ENCODE measurements around the gene DMWD. TPM values are rescaled to one million over a fixed set of nuclear protein-coding genes. Genes with fewer than 3 reads are reported as not detected.

DMWD gene
- total and polyA plus RNA-seq, 2 of the 4 experiments (the other 2 are of a cell fraction) = 9.7 to 28.5 TPM

- Histone ChIP-seq H2AFZ (replicated peaks; ENCODE audit: low read length, poor library complexity) (no peak overlapping the region), H3K9me3 (ENCODE audit: control insufficient read depth, insufficient read depth, low read length) (no peaks in the 10 kb centered on the region), H2BK15ac (ENCODE audit: low read depth, low read length) (no peak overlapping the region), H3K18ac (ENCODE audit: low read depth, low read length) (no peak overlapping the region), H4K8ac (ENCODE audit: low read depth in 2 of 2, low read length in 2 of 2) (no peak overlapping the region), H3K36me3 (ENCODE audit: control insufficient read depth, insufficient read depth, low read length) (peaks cover 63% of the 10 kb centered on the region), H3K4me3 (ENCODE audit: insufficient read depth, low read depth, low read length) (no peak overlapping the region), H2BK20ac (ENCODE audit: low read depth, low read length) (no peak overlapping the region), H3K23ac (ENCODE audit: low read depth, low read length) (no peak overlapping the region), H3K9ac (ENCODE audit: low read depth, low read length) (no peak overlapping the region), H2AK9ac (replicated peaks; ENCODE audit: low read depth, low read length, poor library complexity) (no peak overlapping the region), H2AK5ac (ENCODE audit: low read depth, low read length) (no peak overlapping the region), H4K91ac (ENCODE audit: insufficient read depth, low read depth, low read length) (no peak overlapping the region), H3K27me3 (ENCODE audit: control insufficient read depth, insufficient read depth, low read length) (no peaks in the 10 kb centered on the region), H2BK5ac (ENCODE audit: low read depth, low read length, poor library complexity, severe bottlenecking) (no peak overlapping the region), H3K4me1 (ENCODE audit: control insufficient read depth, insufficient read depth, low read length) (no peaks in the 10 kb centered on the region), H3K56ac (ENCODE audit: extremely low read depth, insufficient read depth, low read length) (no peak overlapping the region), H3K14ac (replicated peaks; ENCODE audit: low read depth, low read length) (no peak overlapping the region), H4K20me1 (ENCODE audit: insufficient read depth, low read length) (peaks cover 9% of the 10 kb centered on the region), H3K9me1 (ENCODE audit: insufficient read depth, low read length) (no peaks in the 10 kb centered on the region), H3K79me1 (ENCODE audit: low read depth in 1 of 2, low read length in 2 of 2) (no peaks in the 10 kb centered on the region; a peak in 1 of 4 replicates), H3K4me2 (ENCODE audit: low read depth, low read length) (no peak overlapping the region), H3K27ac (ENCODE audit: insufficient read depth, low read length) (no peak overlapping the region), H3K4ac (ENCODE audit: low read depth, low read length) (no peak overlapping the region), H4K5ac (ENCODE audit: low read depth, low read length) (no peak overlapping the region), H2BK120ac (ENCODE audit: low read depth, low read length) (no peak overlapping the region)
- ATAC-seq (ENCODE audit: low read depth) (no peak), DNase-seq (no peak)
- ChIA-PET POLR2A (ENCODE audit: unreplicated experiment) (no interaction called here), CTCF (no interaction called here)
- 45% methylated on average over 3 of the region's 8 CpGs; no CpG with 5 or more reads in 1 of the 2 experiments for WGBS, 2 experiments (ENCODE audit: extremely low coverage in 2 of 2, insufficient read length in 1 of 2)
- in situ Hi-C loops (cut with MboI; ENCODE audit: low sequenced_read_pairs) = no loop called here
- dilution Hi-C loops (cut with HindIII; ENCODE audit: low sequenced_read_pairs, unreplicated experiment) = no loop called here
- BruUV-seq (replicated peaks) = no TSS peak
- intact Hi-C loops (cut with micrococcal nuclease) = no loop called here
- TF ChIP-seq BHLHE40 (IDR thresholded peaks at IDR 0.05; ENCODE audit: low read depth, low read length) (no peak), NFE2L2 (IDR thresholded peaks at IDR 0.05; ENCODE audit: low read depth, low read length) (no peak), MAFK (IDR thresholded peaks at IDR 0.05; ENCODE audit: low read depth, low read length) (no peak), CHD1 (IDR thresholded peaks at IDR 0.05; ENCODE audit: low read depth, low read length) (no peak), MAZ (IDR thresholded peaks at IDR 0.05; ENCODE audit: borderline replicate concordance, low read depth, low read length) (no peak), CTCF (conservative IDR thresholded peaks at IDR 0.05; ENCODE audit: low read depth, low read length) (no peak), SMC3 (IDR thresholded peaks at IDR 0.05; ENCODE audit: low read depth, low read length) (no peak), MXI1 (IDR thresholded peaks at IDR 0.05; ENCODE audit: borderline replicate concordance, low read depth, low read length) (no peak), CEBPB (IDR thresholded peaks at IDR 0.05; ENCODE audit: low read depth, low read length) (no peak), ELK1 (IDR thresholded peaks at IDR 0.05; ENCODE audit: borderline replicate concordance, low read depth, low read length) (no peak), POLR2A (IDR thresholded peaks at IDR 0.05; ENCODE audit: low read depth, low read length) (no peak), FOS (IDR thresholded peaks at IDR 0.05; ENCODE audit: low read depth, low read length) (no peak), USF2 (IDR thresholded peaks at IDR 0.05; ENCODE audit: low read depth, low read length) (no peak), RCOR1 (IDR thresholded peaks at IDR 0.05; ENCODE audit: insufficient replicate concordance, low read length) (no peak), RFX5 (IDR thresholded peaks at IDR 0.05; ENCODE audit: low read depth, low read length) (no peak), RAD21 (IDR thresholded peaks at IDR 0.05; ENCODE audit: low read length) (no peak)
These were observed 28.5 kb upstream of the DMWD start for GRCh38 chr19:45821103-45821521.
